NCI-H226 (cell line): ENCODE measurements around the gene RFX4.
"Not testable (repeated sequence)": the region's sequence is repeated elsewhere in the genome, so short reads cannot be mapped to it uniquely, and the experiment has no call there.

Experiments used
- DNase-seq: peaks from one replicate; pipeline ENCODE4 v3.0.0-alpha.2; 2015

Gene RFX4

GRCh38 chr12:106594447-106594846 is 11.6 kb downstream of the RFX4 start:
- no peak for DNase-seq

GRCh38 chr12:106595268-106595667 is 12.5 kb downstream of the RFX4 start:
- no peak for DNase-seq

GRCh38 chr12:106598003-106598402 is 15.2 kb downstream of the RFX4 start:
- no peak for DNase-seq

- DNase-seq, result no peak
Observed at GRCh38 chr12:106599302-106599701, 16.5 kb downstream of the RFX4 start.

- DNase-seq, result no peak
Observed at GRCh38 chr12:106600503-106600902, 17.7 kb downstream of the RFX4 start.

- no peak for DNase-seq
Observed at GRCh38 chr12:106601031-106601430, 18.2 kb downstream of the RFX4 start.

- no peak for DNase-seq
Observed at GRCh38 chr12:106601496-106601895, 18.7 kb downstream of the RFX4 start.

- no peak for DNase-seq
Observed at GRCh38 chr12:106602076-106602475, 19.3 kb downstream of the RFX4 start.

GRCh38 chr12:106605254-106605653 is 22.4 kb downstream of the RFX4 start:
- DNase-seq, result no peak

GRCh38 chr12:106620588-106620987 is 37.8 kb downstream of the RFX4 start:
- not testable (repeated sequence) for DNase-seq

GRCh38 chr12:106625976-106626375 is 43.2 kb downstream of the RFX4 start:
- no peak for DNase-seq

- peak; percentile 37 for DNase-seq
Observed at GRCh38 chr12:106629797-106630659, 47.2 kb downstream of the RFX4 start.

GRCh38 chr12:106631150-106631549 is 48.3 kb downstream of the RFX4 start:
- no peak for DNase-seq

GRCh38 chr12:106631797-106632196 is 49.0 kb downstream of the RFX4 start:
- no peak for DNase-seq

- peak; percentile 69 for DNase-seq
Observed at GRCh38 chr12:106632797-106633450, 50.1 kb downstream of the RFX4 start.

- peak; percentile 73 for DNase-seq
Observed at GRCh38 chr12:106633451-106633823, 50.6 kb downstream of the RFX4 start.

- no peak for DNase-seq
Observed at GRCh38 chr12:106634206-106634605, 51.4 kb downstream of the RFX4 start.

- no peak for DNase-seq
Observed at GRCh38 chr12:106643000-106643399, 60.2 kb downstream of the RFX4 start.

- no peak for DNase-seq
Observed at GRCh38 chr12:106644335-106645073, 61.7 kb downstream of the RFX4 start.

- no peak for DNase-seq
Observed at GRCh38 chr12:106645074-106645421, 62.2 kb downstream of the RFX4 start.

GRCh38 chr12:106645465-106646330 is 62.9 kb downstream of the RFX4 start:
- no peak for DNase-seq

- no peak for DNase-seq
Observed at GRCh38 chr12:106646472-106646871, 63.7 kb downstream of the RFX4 start.
